ENCODE results near the gene SPEG.
"Not testable (repeated sequence)": the region's sequence is repeated elsewhere in the genome, so short reads cannot be mapped to it uniquely, and the experiment has no call there.

The SPEG gene

GRCh38 chr2:219388121-219388906 lies 46.3 kb upstream of the SPEG start:
- H3K4me3 ChIP-seq (ENCODE audit: low read depth, low read length) = peak overlapping the region; percentile 38
- peak; percentile 41 for TF ChIP-seq CTCF (IDR thresholded peaks at IDR 0.05; ENCODE audit: control insufficient read depth, extremely low read depth, insufficient read depth)
- no peak for DNase-seq (ENCODE audit: low read depth)

GRCh38 chr2:219388907-219389156 lies 45.8 kb upstream of the SPEG start:
- peak overlapping the region; percentile 38 for H3K4me3 ChIP-seq (ENCODE audit: low read depth, low read length)
- no peak for TF ChIP-seq CTCF (IDR thresholded peaks at IDR 0.05; ENCODE audit: control insufficient read depth, extremely low read depth, insufficient read depth)
- DNase-seq (ENCODE audit: low read depth) = no peak

GRCh38 chr2:219392754-219393153 lies 41.9 kb upstream of the SPEG start:
- no peak for TF ChIP-seq CTCF (IDR thresholded peaks at IDR 0.05; ENCODE audit: control insufficient read depth, extremely low read depth, insufficient read depth)
- H3K4me3 ChIP-seq (ENCODE audit: low read depth, low read length) = no peak overlapping the region
- DNase-seq (ENCODE audit: low read depth) = no peak

GRCh38 chr2:219395056-219395455 lies 39.6 kb upstream of the SPEG start:
- not testable (repeated sequence) for H3K4me3 ChIP-seq (ENCODE audit: low read depth, low read length); DNase-seq (ENCODE audit: low read depth)

DNA sequence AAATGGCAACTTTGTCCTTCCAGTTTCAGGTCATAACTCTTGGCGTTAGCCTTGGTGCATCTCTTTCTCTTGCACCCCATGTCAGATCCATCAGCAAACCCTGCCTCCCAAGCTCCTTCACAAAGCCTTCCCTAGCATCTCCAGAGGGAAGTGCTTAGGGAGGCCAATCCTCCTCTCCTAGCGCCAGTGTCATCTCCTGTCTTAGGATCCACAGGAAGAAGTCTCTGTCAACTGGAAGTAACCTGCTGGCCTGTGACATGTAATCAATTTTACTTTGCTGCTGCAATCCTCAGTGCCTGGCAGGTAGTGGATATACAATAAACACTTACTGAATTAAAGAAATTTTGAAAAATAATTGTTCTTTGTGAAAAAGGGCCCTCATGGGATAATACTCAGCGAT lies 39.0 kb upstream of the SPEG start:
- H3K4me3 ChIP-seq (ENCODE audit: low read depth, low read length) = no peak overlapping the region
- TF ChIP-seq CTCF (IDR thresholded peaks at IDR 0.05; ENCODE audit: control insufficient read depth, extremely low read depth, insufficient read depth) = no peak
- no peak for DNase-seq (ENCODE audit: low read depth)

GRCh38 chr2:219396863-219397457 lies 37.7 kb upstream of the SPEG start:
- H3K4me3 ChIP-seq (ENCODE audit: low read depth, low read length) = no peak overlapping the region
- DNase-seq (ENCODE audit: low read depth) = no peak
- TF ChIP-seq CTCF (IDR thresholded peaks at IDR 0.05; ENCODE audit: control insufficient read depth, extremely low read depth, insufficient read depth) = no peak

GRCh38 chr2:219398721-219399363 lies 35.8 kb upstream of the SPEG start:
- TF ChIP-seq CTCF (IDR thresholded peaks at IDR 0.05; ENCODE audit: control insufficient read depth, extremely low read depth, insufficient read depth) = no peak
- no peak overlapping the region for H3K4me3 ChIP-seq (ENCODE audit: low read depth, low read length)
- peak; percentile 99 for DNase-seq (ENCODE audit: low read depth)

All from LNCaP clone FGC (cell line).